ENCODE measurements around the gene PRDM13.
"Not testable (repeated sequence)": the region's sequence is repeated elsewhere in the genome, so short reads cannot be mapped to it uniquely, and the experiment has no call there.

PRDM13 gene

GRCh38 chr6:99604166-99605073 is 2.2 kb upstream of the PRDM13 start:
- no peak for DNase-seq

GRCh38 chr6:99605074-99605734 is 1.4 kb upstream of the PRDM13 start:
- DNase-seq: no peak

GRCh38 chr6:99605911-99606655 is 550 bp upstream of the PRDM13 start:
- no peak for DNase-seq

DNA sequence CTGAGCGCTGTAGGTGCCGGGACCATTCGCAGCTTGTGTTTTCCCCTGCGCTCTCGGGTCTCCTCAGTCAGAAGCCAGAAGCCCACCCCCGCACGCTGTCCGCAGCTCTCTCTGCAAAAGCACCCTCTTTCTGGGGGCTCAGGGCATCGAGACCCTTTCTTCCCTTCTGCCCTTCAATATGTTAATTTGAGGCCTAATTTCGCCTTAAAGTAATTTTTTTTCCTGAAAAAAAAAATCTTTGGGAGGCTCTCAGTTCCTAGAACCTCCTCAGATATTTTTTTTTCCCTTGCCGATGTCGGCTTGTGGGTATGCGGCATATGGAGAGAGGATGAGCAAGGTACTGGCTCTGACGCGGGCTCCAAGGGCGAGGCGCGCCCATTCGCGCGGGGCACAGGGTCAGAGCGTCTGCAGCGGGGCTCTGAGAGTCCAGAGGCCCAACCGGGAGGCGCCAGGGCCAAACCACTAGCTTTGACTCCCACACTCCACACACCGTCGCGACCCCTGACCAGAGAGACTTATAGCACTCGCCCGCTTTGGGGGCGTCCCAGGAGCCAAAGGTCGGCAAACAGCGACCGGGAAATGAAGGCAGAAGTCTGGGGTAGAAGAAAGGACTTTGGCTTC is 893 bp downstream of the PRDM13 start:
- DNase-seq: no peak

- DNase-seq: no peak
Measured at GRCh38 chr6:99608059-99608885, 1.6 kb downstream of the PRDM13 start.

GRCh38 chr6:99608886-99609482 is 2.4 kb downstream of the PRDM13 start:
- DNase-seq: no peak

- DNase-seq: no peak
Measured at GRCh38 chr6:99609905-99610489, 3.4 kb downstream of the PRDM13 start.

DNA sequence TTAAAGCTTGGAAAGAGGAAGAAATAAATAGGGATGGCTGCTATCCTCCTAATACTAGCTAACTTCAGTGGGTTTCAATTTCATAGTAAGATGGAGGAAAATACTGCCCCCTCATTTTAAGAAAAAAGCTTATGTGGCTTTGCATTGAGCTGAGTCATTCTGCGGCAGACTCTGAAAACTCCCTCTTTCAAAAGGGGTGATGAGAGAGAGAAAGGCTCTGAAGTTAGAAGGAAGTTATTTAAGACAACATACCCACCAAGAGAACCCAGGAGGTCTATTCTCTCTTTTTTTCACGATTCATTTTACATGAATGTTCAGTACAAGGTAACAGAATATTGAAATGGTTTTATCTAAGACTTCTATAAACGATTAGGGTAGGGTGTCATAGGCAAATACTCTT is 4.5 kb downstream of the PRDM13 start:
- peak; percentile 67 for DNase-seq

- no peak for DNase-seq
Measured at GRCh38 chr6:99612551-99613408, 6.1 kb downstream of the PRDM13 start.

GRCh38 chr6:99613409-99613704 is 6.7 kb downstream of the PRDM13 start:
- DNase-seq: peak; percentile 60

GRCh38 chr6:99613705-99614429 is 7.2 kb downstream of the PRDM13 start:
- DNase-seq: no peak

- DNase-seq: no peak
Measured at GRCh38 chr6:99614430-99615186, 8.0 kb downstream of the PRDM13 start.

- DNase-seq: no peak
Measured at GRCh38 chr6:99617131-99617530, 10.5 kb downstream of the PRDM13 start.

DNA sequence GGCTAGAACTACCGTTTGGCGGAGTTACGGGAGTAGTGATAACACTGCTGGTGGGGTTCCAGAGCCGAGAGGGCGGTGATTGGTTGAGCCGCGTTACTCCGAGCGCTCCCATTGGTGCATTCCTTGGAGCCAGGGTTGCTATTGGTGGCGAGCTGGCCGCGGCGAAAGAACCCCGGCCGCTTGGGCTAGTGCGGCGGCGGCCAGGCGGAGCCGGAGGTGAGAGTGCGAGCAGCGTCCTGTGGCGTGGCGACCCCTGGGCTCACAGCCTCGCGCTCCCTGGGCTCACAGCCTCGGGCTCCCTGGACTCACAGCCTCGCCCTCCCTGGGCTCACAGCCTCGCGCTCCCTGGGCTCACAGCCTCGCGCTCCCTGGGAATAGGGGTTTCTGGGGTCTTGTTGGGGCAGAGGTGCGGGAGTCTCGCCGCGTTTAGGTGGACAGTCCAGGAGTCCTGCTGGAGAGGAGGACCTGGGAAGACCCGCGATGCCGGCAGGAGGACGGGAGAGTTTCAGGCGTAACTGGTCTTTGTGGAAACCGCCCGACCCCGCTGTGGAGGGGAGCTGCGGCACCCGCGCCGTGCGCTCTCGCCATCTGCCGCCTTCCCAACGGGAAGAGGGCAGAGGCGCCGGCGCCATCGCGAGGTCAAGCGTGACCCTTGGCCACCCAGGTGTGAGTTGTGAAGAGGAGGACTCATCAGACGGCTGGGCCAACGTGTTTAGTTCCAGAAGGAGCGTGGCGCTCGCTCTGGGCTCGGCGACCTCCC is 12.2 kb downstream of the PRDM13 start:
- no peak for DNase-seq

- no peak for DNase-seq
Measured at GRCh38 chr6:99619409-99619762, 12.8 kb downstream of the PRDM13 start.

DNA sequence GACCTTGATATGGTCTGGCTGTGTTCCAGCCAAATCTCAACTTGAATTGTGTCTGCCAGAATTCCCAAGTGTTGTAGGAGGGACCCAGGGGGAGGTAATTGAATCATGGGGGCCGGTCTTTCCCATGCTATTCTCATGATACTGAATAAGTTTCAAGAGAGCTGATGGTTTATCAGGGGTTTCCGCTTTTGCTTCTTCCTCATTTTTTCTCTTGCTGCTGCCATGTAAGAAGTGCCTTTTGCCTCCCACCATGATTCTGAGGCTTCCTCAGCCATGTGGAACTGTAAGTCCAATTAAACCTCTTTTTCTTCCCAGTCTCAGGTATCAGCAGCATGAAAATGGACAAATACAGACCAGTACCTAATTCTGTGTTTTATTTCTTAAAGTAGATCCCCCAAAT is 15.4 kb downstream of the PRDM13 start:
- not testable (repeated sequence) for DNase-seq

DNA sequence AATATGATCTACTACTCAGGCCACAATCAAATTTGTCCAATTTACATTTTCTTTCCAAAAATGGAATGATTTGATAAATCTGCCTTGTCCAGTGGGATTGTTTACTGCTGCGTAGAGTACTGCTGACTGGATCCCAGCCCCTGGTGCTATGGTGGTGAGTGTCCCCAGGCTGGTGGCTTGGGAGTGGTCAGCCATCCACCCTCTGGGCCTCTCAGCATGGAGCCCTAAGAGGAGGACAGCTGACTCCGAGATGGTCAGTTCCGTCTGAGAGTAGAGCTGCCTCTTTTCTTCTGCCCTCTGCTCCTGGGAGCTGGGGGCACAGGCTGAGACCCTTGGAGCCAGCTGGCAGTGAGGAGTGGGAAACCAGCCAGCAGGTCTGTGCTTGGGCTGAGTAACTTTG is 22.7 kb downstream of the PRDM13 start:
- DNase-seq: no peak

DNA sequence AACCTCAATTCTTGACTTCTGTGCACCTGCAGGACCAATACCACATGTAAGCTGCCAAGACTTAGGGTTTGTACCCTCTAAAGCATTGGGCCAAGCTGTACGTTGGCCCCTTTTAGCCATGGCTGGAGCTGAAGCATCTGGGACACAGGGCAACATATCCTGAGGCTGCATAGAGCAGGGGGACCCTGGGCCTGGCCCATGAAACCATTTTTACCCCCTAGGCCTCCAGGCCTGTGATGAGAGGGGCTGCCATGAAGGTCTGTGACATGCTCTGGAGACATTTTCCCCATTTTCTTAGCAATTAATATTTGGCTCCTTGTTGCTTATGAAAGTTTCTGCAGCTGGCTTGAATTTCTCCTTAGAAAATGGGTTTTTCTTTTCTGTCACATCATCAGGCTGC is 31.0 kb downstream of the PRDM13 start:
- DNase-seq: no peak
